ENCODE data around the gene ZNF575.
"Not testable (repeated sequence)": the region's sequence is repeated elsewhere in the genome, so short reads cannot be mapped to it uniquely, and the experiment has no call there.

ZNF575 gene

DNA sequence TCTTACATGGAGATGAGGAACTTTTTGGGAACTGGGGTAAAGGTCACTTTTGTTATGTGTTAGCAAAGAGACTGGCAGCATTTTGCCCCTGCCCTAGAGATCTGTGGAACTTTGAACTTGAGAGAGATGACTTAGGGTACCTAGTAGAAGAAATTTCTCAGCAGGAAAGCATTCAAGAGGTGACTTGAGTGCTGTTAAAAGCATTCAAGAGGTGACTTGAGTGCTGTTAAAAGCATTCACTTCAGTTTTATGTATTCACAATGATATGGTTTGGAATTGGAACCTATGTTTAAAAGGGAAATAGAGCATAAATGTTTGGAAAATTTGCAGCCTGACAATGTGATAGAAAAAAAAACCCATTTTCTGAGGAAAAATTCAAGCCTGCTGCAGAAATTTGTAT, 20.6 kb upstream of the ZNF575 start:
- DNase-seq: not testable (repeated sequence)

DNA sequence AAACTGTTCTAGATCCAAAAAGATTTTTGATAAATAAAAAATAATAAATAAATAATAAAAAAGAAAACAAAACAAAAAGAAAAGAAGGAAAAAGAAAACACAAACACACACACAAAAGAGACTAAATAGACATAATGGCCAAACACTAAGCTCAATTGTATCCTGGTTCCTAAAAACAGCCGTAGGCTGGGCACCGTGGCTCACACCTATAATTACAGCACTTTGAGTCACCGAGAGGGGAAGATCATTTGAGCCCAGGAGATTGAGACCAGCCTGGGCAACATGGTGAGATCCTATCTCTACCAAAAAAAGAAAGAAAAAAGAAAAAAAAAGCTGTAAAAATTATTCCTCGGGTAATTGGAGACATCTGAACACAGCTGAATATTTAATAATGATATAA, 14.9 kb upstream of the ZNF575 start:
- DNase-seq: no peak

DNA sequence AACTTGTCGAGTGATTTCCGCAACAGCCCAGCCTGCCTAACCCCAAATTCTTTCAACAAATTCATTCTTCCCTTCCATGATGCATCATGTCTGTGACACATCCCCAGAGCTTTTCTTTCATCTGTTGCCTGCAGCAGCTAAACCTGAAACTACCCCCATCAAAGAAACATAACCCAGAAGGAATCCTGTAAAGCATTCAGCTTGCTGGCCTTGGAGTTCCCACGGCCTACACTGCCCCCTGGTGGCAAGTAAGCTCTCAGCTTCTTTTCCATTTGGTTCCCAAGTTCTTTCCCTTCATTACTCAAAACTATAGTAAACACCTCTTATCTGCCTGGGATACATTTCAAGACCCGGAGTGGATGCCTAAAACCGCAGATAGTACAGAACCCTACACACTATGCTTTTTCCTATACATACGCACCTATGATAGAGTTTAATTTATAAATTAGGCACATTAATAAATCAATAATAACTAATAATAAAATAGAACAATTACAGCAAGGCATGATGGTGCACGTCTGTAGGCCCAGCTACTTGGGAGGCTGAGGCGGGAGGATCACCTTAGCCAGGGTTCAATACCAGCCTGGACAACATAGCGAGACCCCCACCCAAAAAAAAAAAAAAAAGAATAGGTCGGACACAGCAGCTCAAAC, 13.4 kb upstream of the ZNF575 start:
- peak; percentile 92 for DNase-seq

DNA sequence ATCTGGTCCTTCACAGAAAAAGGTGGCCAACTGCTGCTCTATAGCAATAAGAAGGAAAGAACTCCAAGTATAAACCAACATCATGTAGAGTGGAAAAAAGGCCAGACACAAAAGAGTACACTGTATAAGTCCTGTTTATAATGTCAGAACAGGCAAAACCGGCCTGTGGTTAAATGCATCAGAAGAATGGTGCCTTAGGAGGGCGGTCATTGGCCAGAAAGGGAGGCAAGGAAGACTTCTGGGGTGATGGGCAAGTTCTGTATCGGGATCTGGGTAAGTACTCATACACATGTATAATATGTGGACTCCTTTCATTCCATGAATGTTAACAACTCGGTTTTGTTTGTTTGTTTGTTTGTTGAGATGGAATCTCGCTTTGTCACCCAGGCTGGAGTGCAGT, 10.1 kb upstream of the ZNF575 start:
- no peak for DNase-seq

DNA sequence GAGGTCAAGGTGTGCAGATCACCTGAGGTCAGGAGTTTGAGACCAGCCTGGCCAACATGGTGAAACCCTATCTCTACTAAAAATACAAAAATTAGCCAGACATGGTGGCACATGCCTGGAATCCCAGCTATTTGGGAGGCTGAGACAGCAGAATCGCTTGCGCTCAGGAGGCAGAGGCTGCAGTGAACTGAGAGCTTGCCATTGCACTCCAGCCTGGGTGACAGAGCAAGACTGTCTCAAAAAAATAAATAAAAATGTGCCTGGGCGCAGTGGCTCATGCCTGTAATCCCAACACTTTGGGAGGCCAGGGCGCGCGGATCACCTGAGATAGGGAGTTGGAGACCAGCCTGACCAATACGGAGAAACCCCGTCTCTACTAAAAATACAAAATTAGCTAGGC, 9.3 kb upstream of the ZNF575 start:
- not testable (repeated sequence) for DNase-seq

DNA sequence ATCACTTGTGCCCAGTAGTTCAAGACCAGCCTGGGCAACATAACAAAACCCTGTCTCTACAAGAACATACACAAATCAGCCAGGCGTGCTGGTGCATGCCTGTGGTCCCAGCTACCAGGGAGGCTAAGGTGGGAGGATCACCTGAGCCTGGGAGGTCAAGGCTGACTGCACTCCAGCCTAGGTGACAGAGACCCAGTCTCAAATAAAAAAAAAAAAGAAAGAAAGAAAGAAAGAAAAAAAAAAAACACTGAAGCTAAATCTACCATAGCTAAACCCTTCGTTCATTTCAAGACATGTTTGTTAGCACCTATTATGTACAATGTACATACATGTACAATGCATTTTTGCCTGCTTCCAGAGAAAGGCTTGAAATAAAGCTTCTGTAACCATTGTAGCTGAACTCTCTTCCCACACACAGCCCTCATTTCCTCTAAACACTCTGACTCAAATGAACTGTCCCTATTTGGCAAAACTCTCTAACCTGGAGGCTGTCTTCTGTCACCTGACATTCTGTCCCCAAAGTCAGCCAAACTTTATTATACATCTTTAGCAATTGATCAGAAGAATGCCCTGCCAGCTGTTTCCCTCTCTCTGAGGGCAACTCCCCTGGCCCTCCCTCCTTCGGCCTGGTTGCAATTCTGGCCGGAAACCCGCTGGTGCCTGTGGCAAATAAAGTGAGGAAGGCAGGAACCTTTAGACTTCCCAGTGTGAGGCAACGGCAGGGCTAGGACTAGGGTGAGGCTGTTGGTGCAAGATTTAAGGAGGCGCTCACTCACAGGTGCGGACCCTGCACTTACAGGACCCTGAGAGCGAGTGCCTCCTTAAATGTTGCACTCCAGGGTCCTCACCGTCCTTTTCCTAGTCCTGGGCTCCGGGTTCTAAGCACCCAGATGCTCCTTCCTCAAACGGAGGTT, 7.8 kb upstream of the ZNF575 start:
- DNase-seq: peak; percentile 58

DNA sequence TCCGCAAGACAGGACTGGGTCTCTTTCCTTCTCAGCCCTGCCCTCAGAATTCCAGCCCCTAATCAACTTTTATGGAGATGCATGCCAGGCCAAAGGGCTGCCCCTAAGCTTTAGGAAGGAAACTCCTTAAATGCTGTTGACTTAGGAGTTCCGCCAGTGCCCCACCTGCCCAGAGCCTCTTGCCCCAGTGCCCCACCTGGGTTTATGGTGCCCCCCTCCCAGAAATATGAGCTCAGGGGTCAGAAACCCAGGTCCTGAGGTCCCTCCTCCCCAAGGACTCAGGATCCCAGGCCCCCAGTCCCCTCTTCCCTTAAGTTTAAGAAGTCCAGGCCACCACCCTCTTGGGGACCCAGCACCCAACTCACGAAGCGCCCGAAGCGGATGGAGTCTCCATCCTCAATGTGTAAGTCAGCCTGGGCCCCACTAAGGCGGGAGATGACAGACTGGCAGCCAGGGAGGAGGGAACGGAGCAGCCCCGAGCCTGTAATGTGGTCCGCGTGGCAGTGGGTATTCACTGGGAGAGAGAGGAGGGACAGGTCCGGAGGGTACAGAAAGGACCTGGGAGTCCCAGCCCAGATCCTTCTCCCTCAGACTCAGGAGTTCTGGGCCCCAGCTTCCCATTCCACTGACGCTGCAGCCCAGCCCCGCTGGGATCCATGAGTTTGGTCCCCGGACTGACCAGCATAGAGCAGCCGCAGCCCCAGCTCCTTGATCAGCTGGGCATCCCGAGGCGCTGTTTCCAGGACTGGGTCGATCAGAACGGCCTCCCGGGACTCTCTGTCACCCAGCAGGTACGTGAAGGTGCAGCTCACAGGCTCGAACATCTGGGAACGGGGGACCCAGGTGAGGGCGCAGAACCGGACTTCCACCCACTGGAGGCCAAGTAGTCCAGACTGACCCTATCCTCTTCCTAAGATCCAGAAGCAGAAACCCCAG, 6.9 kb upstream of the ZNF575 start:
- peak; percentile 43 for DNase-seq

DNA sequence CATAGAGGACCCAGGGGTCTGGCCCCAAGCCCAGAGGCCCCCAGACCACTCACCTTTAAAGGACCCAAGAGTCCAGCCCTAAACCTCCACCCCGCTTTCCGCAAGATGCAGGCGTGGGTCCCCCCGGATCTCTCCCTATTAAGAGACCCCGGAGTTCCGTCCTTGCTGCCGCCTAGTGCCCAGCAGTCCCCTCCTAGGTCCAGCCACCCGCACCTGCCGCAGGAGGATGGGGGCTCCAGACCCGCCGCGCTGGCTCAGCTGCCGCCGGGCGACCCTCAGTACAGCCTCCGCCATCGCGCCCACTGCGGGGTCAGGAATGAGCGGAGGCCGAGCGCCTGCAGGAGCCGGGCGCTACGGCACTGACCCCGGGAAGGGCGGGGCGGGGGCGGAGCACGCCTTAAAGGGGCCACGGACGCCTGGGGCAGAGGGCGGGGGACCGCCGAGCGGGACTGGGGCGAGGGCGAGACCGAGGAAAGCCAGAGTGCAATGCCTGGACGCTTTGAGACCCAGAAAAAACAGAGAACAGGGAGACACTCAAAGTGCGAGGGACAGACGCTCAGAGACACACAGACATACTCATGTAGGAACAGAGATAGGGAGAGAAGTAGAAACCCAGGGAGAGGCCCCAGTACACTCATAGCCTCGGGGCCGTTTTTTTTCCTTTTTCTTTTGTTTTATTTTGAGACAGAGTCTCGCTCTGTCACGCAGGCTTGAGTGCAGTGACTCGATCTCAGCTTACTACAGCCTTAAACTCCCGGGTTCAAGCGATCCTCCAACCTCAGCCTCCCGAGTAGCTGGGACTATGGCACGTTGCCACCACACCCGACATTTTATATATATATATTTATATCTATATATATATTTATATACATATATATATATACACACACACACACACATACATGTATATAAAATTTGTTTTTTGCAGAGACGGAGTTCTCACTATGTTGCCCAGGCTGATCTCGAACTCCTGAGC, 5.8 kb upstream of the ZNF575 start, which contains the start of gene ETHE1:
Gene ETHE1, minus strand, starts transcription at position 318 of the 976 bp plus-strand sequence. Its CDS starts 24 bp downstream, at position 294.
- peak; percentile 85 for DNase-seq

DNA sequence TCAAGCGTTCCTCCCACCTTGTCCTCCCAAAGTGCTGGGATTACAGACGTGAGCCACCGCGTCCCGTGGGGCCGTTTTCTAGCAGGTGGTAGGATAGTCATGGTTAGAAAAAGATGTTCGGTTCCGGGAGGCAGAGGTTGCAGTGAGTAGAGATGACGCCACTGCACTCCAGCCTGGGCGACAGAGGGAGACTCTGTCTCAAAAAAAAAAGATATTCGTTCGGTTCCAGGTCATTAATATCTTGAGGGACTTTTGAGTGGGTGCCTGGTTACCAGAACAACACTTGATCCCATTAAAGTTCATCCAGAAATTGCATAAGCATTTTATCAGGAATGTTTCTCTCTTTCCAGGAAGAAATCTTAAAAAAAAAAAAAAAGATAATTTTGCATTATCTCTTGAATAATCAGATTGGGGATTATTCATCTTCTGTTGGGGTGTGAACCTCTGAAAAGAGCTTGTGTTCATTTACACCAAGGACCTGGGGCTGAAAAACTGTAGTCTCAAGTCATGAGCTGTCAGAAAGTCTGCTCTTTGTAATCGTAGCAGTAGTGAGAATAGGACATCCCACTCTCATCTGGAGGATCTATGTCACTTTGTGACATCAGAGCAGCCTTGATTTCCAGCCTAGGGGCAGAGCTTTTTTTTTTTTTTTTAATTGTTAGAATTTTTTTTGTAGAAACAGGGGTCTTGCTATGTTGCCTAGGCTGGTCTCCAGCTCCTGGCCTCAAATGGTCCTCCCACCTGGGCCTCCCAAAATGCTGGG, 4.9 kb upstream of the ZNF575 start:
- DNase-seq: no peak

DNA sequence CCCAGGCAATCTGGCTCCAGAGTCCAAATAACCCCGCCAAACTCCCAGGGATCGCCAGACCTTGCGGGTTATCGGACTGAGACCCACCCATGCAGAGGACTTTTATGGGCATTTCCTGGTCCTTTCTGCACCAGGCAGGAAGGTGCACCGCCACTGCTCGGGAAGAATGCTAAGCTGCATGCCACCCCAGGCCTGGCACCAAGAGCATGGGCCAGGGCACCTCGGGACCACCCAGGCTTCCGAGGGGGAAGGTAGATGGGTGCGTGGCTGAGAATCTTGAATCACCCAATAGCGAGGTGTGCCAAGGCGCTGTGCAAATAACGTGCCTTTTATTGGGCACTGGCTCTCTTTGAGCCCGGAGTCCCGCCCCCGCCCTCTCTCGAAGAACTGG, 422 bp upstream of the ZNF575 start:
- DNase-seq: no peak

DNA sequence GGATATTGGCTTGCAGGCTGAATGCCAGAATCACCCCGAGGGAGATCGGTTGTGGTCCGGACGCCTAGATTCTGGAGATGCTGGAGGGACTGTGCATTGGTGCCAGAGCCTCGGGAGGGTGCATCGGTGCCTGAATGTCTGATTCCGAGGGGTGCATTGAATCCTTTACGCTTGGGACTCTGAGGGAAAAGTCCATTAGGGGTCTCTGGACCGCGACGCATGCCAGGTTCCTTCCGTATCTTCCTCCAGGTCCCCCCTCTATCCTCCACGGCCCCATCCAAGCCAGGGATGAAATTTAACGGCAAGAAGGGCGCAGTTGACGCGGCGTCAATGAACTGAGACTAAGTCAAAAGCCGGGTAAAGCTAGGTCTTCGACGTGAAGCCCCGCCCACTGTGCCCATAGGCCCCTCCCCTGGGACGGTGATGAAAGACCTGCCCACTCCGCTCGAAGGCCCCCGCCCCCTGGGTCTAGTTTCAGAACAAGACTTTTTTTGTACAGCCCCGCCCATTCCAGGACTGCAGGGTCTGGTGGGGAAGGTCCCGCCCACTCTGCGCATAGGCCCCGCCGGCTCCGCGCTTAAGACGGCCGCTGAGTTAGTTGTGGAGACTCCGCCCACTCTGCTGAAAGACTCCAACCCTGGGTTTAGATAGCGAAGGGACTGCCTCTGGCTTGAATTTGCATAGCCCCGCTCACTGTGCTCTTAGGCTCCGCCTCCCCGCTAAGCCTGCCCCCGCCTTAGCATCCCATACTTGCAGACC, 737 bp downstream of the ZNF575 start:
- DNase-seq: peak; percentile 96

DNA sequence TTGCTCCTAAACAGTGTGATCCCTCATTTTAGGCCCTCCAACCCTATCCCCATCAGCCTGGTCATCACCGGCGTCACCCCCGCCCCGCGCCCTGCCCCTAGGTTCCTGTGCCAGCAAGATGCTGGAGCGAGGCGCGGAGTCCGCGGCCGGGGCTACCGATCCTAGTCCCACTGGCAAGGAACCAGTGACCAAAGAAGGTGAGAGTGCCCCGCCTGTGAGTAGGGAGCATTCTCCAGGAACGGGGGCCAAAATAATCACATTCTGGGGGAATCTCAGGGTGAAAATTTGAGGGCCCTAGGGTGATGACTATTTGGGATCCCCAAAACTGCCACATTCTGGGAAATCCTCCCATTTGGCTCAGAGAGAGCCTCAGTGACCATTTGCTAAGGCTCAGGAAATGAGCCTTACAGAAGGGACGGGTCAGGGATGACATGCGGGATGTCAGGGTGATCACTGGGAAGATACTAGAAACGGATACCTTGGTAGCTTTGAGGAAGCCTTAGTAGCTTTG, 1.4 kb downstream of the ZNF575 start:
- DNase-seq: no peak

DNA sequence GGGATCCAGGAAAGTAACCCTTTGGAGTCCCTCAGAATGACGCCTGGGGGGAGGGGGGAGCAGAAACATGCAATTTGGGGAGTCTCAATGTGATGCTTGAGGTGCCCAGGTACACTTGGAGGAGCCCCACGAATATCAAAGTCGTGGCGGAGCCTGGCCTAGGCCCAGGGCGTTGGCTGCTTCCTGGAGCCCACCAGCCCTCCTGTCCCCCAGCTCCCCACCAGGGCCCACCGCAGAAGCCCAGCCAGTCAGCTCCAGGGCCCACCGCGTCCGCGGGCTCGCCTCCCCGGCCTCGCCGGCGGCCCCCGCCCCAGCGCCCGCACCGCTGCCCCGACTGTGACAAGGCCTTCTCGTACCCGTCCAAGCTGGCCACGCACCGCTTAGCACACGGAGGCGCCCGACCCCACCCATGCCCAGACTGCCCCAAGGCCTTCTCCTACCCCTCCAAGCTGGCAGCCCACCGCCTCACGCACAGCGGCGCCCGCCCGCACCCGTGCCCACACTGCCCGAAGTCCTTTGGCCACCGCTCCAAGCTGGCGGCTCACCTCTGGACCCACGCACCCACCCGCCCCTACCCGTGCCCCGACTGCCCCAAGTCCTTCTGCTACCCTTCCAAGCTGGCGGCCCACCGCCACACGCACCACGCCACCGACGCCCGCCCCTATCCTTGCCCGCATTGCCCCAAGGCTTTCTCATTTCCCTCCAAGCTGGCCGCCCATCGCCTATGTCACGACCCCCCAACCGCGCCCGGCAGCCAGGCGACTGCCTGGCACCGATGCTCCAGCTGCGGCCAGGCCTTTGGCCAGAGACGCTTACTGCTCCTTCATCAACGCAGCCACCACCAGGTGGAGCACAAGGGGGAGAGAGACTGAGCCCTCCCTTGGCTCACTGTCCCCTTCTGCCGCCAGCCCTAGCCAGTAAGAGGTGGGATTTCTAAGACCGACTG, 2.1 kb downstream of the ZNF575 start:
- peak; percentile 53 for DNase-seq

DNA sequence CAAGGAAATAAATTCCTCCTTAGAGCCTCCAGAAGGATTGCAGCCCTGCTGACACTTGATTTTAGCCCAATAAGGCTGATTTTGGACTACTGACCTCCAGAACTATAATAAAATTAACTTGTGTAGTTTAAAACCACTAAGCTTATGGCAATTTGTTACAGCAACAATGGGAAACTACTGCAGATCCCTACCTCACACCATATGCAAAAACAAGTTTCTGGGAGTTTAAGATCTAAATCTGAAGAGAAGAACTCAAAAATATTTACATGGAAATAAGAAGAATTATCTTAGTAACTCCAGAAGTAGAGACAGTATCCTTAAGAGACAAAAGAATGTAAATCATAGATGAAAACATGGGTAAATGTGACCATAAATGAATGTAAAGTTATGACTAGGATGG, 5.9 kb downstream of the ZNF575 start:
- DNase-seq: no peak

DNA sequence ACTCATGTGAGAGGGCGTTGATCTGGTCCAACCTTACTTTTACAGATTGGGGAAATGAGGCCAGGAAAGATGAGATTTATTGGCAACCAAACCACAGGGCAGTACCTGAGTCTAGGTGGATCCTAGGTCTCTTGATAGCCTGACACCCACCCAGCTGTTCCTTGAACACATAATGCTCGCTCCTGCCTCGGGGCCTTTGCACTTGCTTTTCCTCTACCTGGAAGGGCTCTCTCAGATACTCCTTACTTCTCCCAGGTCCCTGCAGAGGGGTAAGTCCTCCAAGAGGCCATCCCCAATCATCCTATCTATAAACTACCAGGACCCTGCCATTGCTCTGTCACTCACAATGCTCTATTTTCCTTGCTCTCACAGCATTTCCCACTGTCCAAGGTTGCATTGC, 7.4 kb downstream of the ZNF575 start:
- DNase-seq: no peak

DNA sequence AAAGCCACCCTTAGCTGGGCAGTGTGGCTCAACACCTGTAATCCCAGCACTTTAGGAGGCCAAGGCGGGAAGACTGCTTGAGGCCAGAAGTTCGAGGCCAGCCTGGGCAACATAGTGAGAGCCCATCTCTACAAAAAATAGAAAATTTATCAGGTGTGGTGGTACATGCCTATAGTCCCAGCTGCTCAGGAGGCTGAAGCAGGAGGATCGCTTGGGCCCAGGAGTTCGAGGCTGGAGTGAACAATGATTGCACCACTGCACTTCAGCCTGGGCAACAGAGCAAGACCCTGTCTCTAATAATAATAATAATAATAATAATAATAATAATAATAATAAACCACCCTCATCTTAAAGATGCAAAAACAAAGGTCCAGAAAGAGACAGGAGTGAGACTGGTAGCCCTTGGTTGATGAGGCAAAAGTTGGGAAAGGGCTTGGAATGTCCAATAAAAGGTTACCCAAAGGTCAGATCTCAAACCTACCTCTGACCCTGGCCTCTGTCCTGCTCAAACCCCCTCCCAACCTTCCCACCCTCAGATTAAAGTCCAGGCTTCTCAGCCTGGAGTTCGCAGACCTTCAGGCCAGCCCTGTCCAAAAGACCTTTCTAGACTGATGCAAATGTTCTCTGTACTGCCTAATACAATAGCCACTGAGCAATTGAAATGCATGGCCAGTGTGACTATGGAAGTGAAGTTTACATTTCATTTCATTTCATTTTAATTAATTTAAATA, 9.1 kb downstream of the ZNF575 start:
- DNase-seq: no peak

DNA sequence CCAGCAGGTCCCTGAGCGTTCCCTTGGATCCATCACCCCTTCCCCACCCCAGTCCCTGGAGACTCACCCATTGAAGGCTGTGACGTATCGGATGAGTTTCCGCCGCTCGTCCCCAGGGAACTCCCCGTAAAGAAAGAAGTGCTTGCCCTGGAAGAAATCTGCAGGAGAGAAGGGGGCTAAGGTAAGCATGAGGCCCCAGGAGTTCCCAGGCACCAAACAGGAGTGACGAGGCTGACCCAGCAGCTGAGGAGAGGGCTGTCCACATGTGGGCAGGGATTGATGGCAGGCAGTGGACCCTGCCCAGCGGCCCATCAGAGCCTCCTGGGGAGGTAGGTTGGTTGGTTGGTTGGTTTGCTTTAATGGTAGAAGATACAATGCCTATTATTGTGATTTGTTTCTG, 11.1 kb downstream of the ZNF575 start:
- no peak for DNase-seq

DNA sequence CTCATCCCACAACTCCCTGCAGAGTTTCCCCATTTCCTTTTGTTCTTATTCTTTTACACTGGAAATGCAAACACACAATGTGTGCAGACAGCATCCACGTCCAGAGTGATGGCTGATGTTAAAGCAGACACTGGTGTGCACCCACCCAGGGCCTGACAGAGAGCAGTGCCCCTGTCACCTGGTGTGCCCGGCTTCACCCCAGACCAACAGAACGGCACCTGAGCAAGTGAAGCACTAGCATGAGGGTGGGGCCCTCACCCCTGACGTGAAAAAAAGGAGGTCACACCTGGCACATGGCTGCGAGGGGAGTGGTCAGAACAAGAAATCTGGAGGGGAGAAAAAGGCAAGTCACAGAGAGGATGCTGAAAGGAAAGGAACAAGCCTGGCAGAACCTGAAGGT, 12.3 kb downstream of the ZNF575 start:
- DNase-seq: no peak
